ENCODE results near the gene MAPK6. TPM values are rescaled to one million over a fixed set of nuclear protein-coding genes. Genes with fewer than 3 reads are reported as not detected.

The MAPK6 gene
- total and polyA plus RNA-seq, 2 of the 4 experiments (the other 2 are of a cell fraction): 22.6 to 60.6 TPM

- ChIA-PET CTCF (interaction anchor here (1.0 kb wide), 1 partner anchor 11 kb away, joined by 4 read pairs; no protein-coding TSS in a partner anchor), POLR2A (ENCODE audit: unreplicated experiment) (no interaction called here)
- H3K4me2 ChIP-seq (ENCODE audit: low read depth, low read length): no peak overlapping the region
- no peak overlapping the region for H2BK120ac ChIP-seq (ENCODE audit: low read depth, low read length)
- no peaks in the 10 kb centered on the region for H3K36me3 ChIP-seq (ENCODE audit: control insufficient read depth, insufficient read depth, low read length)
- TF ChIP-seq, protein P1, sequence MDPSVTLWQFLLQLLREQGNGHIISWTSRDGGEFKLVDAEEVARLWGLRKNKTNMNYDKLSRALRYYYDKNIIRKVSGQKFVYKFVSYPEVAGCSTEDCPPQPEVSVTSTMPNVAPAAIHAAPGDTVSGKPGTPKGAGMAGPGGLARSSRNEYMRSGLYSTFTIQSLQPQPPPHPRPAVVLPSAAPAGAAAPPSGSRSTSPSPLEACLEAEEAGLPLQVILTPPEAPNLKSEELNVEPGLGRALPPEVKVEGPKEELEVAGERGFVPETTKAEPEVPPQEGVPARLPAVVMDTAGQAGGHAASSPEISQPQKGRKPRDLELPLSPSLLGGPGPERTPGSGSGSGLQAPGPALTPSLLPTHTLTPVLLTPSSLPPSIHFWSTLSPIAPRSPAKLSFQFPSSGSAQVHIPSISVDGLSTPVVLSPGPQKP (IDR thresholded peaks at IDR 0.05; ENCODE audit: borderline replicate concordance, low read depth, low read length): no peak
- TF ChIP-seq RAD21 (IDR thresholded peaks at IDR 0.05; ENCODE audit: low read length): no peak
- no peak for TF ChIP-seq CHD1 (IDR thresholded peaks at IDR 0.05; ENCODE audit: low read depth, low read length)
- no peak for TF ChIP-seq CTCF (conservative IDR thresholded peaks at IDR 0.05; ENCODE audit: low read depth, low read length)
- TF ChIP-seq RFX5 (IDR thresholded peaks at IDR 0.05; ENCODE audit: low read depth, low read length): no peak
- TF ChIP-seq BHLHE40 (IDR thresholded peaks at IDR 0.05; ENCODE audit: low read depth, low read length): no peak
- no peak for TF ChIP-seq MXI1 (IDR thresholded peaks at IDR 0.05; ENCODE audit: borderline replicate concordance, low read depth, low read length)
- TF ChIP-seq CEBPB (IDR thresholded peaks at IDR 0.05; ENCODE audit: low read depth, low read length): no peak
- no peak for TF ChIP-seq MAZ (IDR thresholded peaks at IDR 0.05; ENCODE audit: borderline replicate concordance, low read depth, low read length)
- TF ChIP-seq NFE2L2 (IDR thresholded peaks at IDR 0.05; ENCODE audit: low read depth, low read length): no peak
- TF ChIP-seq SMC3 (IDR thresholded peaks at IDR 0.05; ENCODE audit: low read depth, low read length): no peak
- no peak for TF ChIP-seq MAFK (IDR thresholded peaks at IDR 0.05; ENCODE audit: low read depth, low read length)
- intact Hi-C loops (cut with micrococcal nuclease) (no loop called here), dilution Hi-C loops (cut with HindIII; ENCODE audit: low sequenced_read_pairs, unreplicated experiment) (no loop called here), in situ Hi-C loops (cut with MboI; ENCODE audit: low sequenced_read_pairs) (no loop called here)
- no peak overlapping the region for H3K4me3 ChIP-seq (ENCODE audit: insufficient read depth, low read depth, low read length)
- H3K4me1 ChIP-seq (ENCODE audit: control insufficient read depth, insufficient read depth, low read length): peaks cover 4% of the 10 kb centered on the region
- peaks cover 34% of the 10 kb centered on the region for H3K27me3 ChIP-seq (ENCODE audit: control insufficient read depth, insufficient read depth, low read length)
- no peaks in the 10 kb centered on the region for H3K9me3 ChIP-seq (ENCODE audit: control insufficient read depth, insufficient read depth, low read length)
- H2BK5ac ChIP-seq (ENCODE audit: low read depth, low read length, poor library complexity, severe bottlenecking): no peak overlapping the region
- no peak overlapping the region for H3K9ac ChIP-seq (ENCODE audit: low read depth, low read length)
- no peak overlapping the region for H2BK15ac ChIP-seq (ENCODE audit: low read depth, low read length)
- 44% methylated on average over 2 of the region's 5 CpGs; no CpG with 5 or more reads in 1 of the 2 experiments for WGBS, 2 experiments (ENCODE audit: extremely low coverage in 2 of 2, insufficient read length in 1 of 2)
- no peak overlapping the region for H3K14ac ChIP-seq (replicated peaks; ENCODE audit: low read depth, low read length)
- no peak for ATAC-seq (ENCODE audit: low read depth)
- no peaks in the 10 kb centered on the region for H3K9me1 ChIP-seq (ENCODE audit: insufficient read depth, low read length)
- H3K56ac ChIP-seq (ENCODE audit: extremely low read depth, insufficient read depth, low read length): no peak overlapping the region
- H2BK20ac ChIP-seq (ENCODE audit: low read depth, low read length): no peak overlapping the region
- no peak overlapping the region for H4K8ac ChIP-seq (ENCODE audit: low read depth in 2 of 2, low read length in 2 of 2)
- no peak for DNase-seq
- no peak overlapping the region for H2AK9ac ChIP-seq (replicated peaks; ENCODE audit: low read depth, low read length, poor library complexity)
- no peak overlapping the region for H3K4ac ChIP-seq (ENCODE audit: low read depth, low read length)
- H3K79me1 ChIP-seq (ENCODE audit: low read depth in 1 of 2, low read length in 2 of 2): no peaks in the 10 kb centered on the region
- H3K18ac ChIP-seq (ENCODE audit: low read depth, low read length): no peak overlapping the region
- no peak overlapping the region for H3K27ac ChIP-seq (ENCODE audit: insufficient read depth, low read length)
- no peak overlapping the region for H4K91ac ChIP-seq (ENCODE audit: insufficient read depth, low read depth, low read length)
- H2AFZ ChIP-seq (replicated peaks; ENCODE audit: low read length, poor library complexity): no peak overlapping the region
- no TSS peak for BruUV-seq (replicated peaks)
- no peak overlapping the region for H4K5ac ChIP-seq (ENCODE audit: low read depth, low read length)
- H3K23ac ChIP-seq (ENCODE audit: low read depth, low read length): no peak overlapping the region
- H4K20me1 ChIP-seq (ENCODE audit: insufficient read depth, low read length): no peaks in the 10 kb centered on the region
- no peak overlapping the region for H2AK5ac ChIP-seq (ENCODE audit: low read depth, low read length)
These were observed 95.4 kb downstream of the MAPK6 start for GRCh38 chr15:52114261-52115055.

Data from IMR-90 (cell line).